Kidney capillary endothelial cell (primary cell): Measurements from ENCODE around the gene OVOL3.
"Not testable (repeated sequence)": the region's sequence is repeated elsewhere in the genome, so short reads cannot be mapped to it uniquely, and the experiment has no call there.

Experiments
- DNase-seq: peaks from one replicate; pipeline ENCODE4 v3.0.0-alpha.2; 2018; ENCODE audit warnings: low spot score

The OVOL3 gene

GRCh38 chr19:36131221-36131620 is 20.3 kb downstream of the OVOL3 start:
- DNase-seq, result not testable (repeated sequence)

GRCh38 chr19:36134867-36135266 is 23.9 kb downstream of the OVOL3 start:
- DNase-seq, result not testable (repeated sequence)

- no peak for DNase-seq
Measured at GRCh38 chr19:36136964-36137686, 26.2 kb downstream of the OVOL3 start.

GRCh38 chr19:36139120-36139472 is 28.2 kb downstream of the OVOL3 start:
- DNase-seq, result no peak

- DNase-seq, result peak; percentile 98
Measured at GRCh38 chr19:36139473-36140303, 28.7 kb downstream of the OVOL3 start, which contains the start of gene CAPNS1. CAPNS1 (plus strand) TSS chr19:36140066; CDS start chr19:36141012, 946 bp downstream.

- peak; percentile 53 for DNase-seq
Measured at GRCh38 chr19:36140304-36141038, 29.5 kb downstream of the OVOL3 start.

- peak; percentile 81 for DNase-seq
Measured at GRCh38 chr19:36141039-36141927, 30.3 kb downstream of the OVOL3 start.

GRCh38 chr19:36142046-36142445 is 31.1 kb downstream of the OVOL3 start:
- no peak for DNase-seq

GRCh38 chr19:36142496-36142895 is 31.6 kb downstream of the OVOL3 start:
- no peak for DNase-seq

- no peak for DNase-seq
Measured at GRCh38 chr19:36144624-36145023, 33.7 kb downstream of the OVOL3 start.

- no peak for DNase-seq
Measured at GRCh38 chr19:36149673-36150406, 38.9 kb downstream of the OVOL3 start.

- DNase-seq, result no peak
Measured at GRCh38 chr19:36150586-36150985, 39.6 kb downstream of the OVOL3 start.

GRCh38 chr19:36151144-36152018 is 40.4 kb downstream of the OVOL3 start:
- DNase-seq, result peak; percentile 44

GRCh38 chr19:36152019-36152351 is 41.0 kb downstream of the OVOL3 start:
- DNase-seq, result no peak

- DNase-seq, result peak; percentile 48
Measured at GRCh38 chr19:36152352-36153091, 41.6 kb downstream of the OVOL3 start, which contains the start of gene COX7A1. COX7A1 (minus strand) TSS chr19:36152447; CDS start chr19:36152407, 40 bp downstream.

GRCh38 chr19:36153126-36153525 is 42.2 kb downstream of the OVOL3 start:
- no peak for DNase-seq

- no peak for DNase-seq
Measured at GRCh38 chr19:36160821-36161596, 50.1 kb downstream of the OVOL3 start.
